ENCODE data around the gene SLIT1. TPM values are rescaled to one million over a fixed set of nuclear protein-coding genes. Genes with fewer than 3 reads are reported as not detected.

The SLIT1 gene
- total RNA-seq, 2 experiments from 2014 or later, result 0.13 to 1.0 TPM

GRCh38 chr10:97063983-97064837 is 121.5 kb downstream of the SLIT1 start:
- Histone ChIP-seq H3K9me2 (ENCODE audit: insufficient read depth, low read length) (no peaks in the 10 kb centered on the region), H3K4me1 (ENCODE audit: insufficient read depth, low read length, poor library complexity, severe bottlenecking) (no peaks in the 10 kb centered on the region), H3K79me2 (ENCODE audit: insufficient read depth, low read depth, low read length) (no peaks in the 10 kb centered on the region), H3K4me3 (ENCODE audit: low read depth, low read length, poor library complexity, severe bottlenecking) (no peak overlapping the region), H2AFZ (ENCODE audit: low read length) (no peak overlapping the region), H3K36me3 (ENCODE audit: insufficient read depth, low read length) (no peaks in the 10 kb centered on the region), H4K20me1 (ENCODE audit: insufficient read depth, low read length) (no peaks in the 10 kb centered on the region), H3K27ac (ENCODE audit: low read depth, low read length, poor library complexity, severe bottlenecking) (no peak overlapping the region), H3K9me3 (ENCODE audit: low read length) (no peaks in the 10 kb centered on the region), H3K4me2 (ENCODE audit: low read length) (no peak overlapping the region)
- ChIA-PET POLR2A (interaction anchor here (0.5 to 0.6 kb wide), 2 partner anchors 135 to 158 kb away, joined by 3 read pairs; no protein-coding TSS in a partner anchor), CTCF (ENCODE audit: unreplicated experiment) (no interaction called here)
- DNase-seq (ENCODE audit: low spot score), result no peak
- intact Hi-C loops (cut with micrococcal nuclease; ENCODE audit: unreplicated experiment), result no loop called here
- BruUV-seq (replicated peaks), result no TSS peak
- TF ChIP-seq EZH2phosphoT487 (IDR thresholded peaks at IDR 0.05; ENCODE audit: borderline replicate concordance, low read depth, low read length), result no peak
- TF ChIP-seq CTCF (conservative IDR thresholded peaks at IDR 0.05; ENCODE audit: low read length), result no peak

GRCh38 chr10:97063271-97063982 is 122.3 kb downstream of the SLIT1 start:
- BruUV-seq (replicated peaks), result no TSS peak
- no peaks in the 10 kb centered on the region for H4K20me1 ChIP-seq (ENCODE audit: insufficient read depth, low read length)
- no peak for DNase-seq (ENCODE audit: low spot score)
- H3K4me3 ChIP-seq (ENCODE audit: low read depth, low read length, poor library complexity, severe bottlenecking), result no peak overlapping the region
- H3K9me2 ChIP-seq (ENCODE audit: insufficient read depth, low read length), result no peaks in the 10 kb centered on the region
- H3K27ac ChIP-seq (ENCODE audit: low read depth, low read length, poor library complexity, severe bottlenecking), result no peak overlapping the region
- intact Hi-C loops (cut with micrococcal nuclease; ENCODE audit: unreplicated experiment), result no loop called here
- no peaks in the 10 kb centered on the region for H3K4me1 ChIP-seq (ENCODE audit: insufficient read depth, low read length, poor library complexity, severe bottlenecking)
- no peaks in the 10 kb centered on the region for H3K36me3 ChIP-seq (ENCODE audit: insufficient read depth, low read length)
- ChIA-PET POLR2A (interaction anchor here (0.6 kb wide), 1 partner anchor 158 kb away, joined by 3 read pairs; no protein-coding TSS in a partner anchor), CTCF (ENCODE audit: unreplicated experiment) (no interaction called here)
- no peak for TF ChIP-seq EZH2phosphoT487 (IDR thresholded peaks at IDR 0.05; ENCODE audit: borderline replicate concordance, low read depth, low read length)
- no peak for TF ChIP-seq CTCF (conservative IDR thresholded peaks at IDR 0.05; ENCODE audit: low read length)
- no peak overlapping the region for H3K4me2 ChIP-seq (ENCODE audit: low read length)
- no peaks in the 10 kb centered on the region for H3K9me3 ChIP-seq (ENCODE audit: low read length)
- H2AFZ ChIP-seq (ENCODE audit: low read length), result no peak overlapping the region
- no peaks in the 10 kb centered on the region for H3K79me2 ChIP-seq (ENCODE audit: insufficient read depth, low read depth, low read length)
